KG1 (cell line): ENCODE results near the gene DIP2C.
"Not testable (repeated sequence)": the region's sequence is repeated elsewhere in the genome, so short reads cannot be mapped to it uniquely, and the experiment has no call there.

ENCODE experiments used
- DNase-seq: peaks from one replicate; lab custom pipeline; 2025; lab: John Stamatoyannopoulos, UW

The DIP2C gene

GRCh38 chr10:693506-693905 lies 4.0 kb upstream of the DIP2C start:
- DNase-seq: no peak

- no peak for DNase-seq
Observed at GRCh38 chr10:692682-693351, 3.3 kb upstream of the DIP2C start.

DNA sequence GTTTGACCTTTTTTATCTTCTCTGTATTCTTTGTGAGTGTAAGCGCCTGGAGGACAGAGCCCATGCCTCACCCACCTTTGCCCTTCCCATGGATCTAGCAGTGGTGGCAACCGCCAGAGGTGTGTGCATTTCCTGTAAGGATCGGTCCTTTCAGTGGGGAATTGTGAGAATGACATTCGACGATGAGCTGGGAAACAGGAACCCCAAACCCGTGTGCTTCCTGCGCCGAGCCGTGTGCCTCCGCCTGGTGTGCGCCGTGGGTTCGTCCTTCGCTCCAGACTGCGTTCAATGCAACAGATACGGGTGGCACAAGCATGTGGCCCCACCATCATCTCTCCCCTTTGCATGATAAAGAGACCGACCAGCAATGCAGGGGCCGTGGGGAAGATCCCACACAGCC lies 1.7 kb upstream of the DIP2C start:
- DNase-seq: no peak

DNA sequence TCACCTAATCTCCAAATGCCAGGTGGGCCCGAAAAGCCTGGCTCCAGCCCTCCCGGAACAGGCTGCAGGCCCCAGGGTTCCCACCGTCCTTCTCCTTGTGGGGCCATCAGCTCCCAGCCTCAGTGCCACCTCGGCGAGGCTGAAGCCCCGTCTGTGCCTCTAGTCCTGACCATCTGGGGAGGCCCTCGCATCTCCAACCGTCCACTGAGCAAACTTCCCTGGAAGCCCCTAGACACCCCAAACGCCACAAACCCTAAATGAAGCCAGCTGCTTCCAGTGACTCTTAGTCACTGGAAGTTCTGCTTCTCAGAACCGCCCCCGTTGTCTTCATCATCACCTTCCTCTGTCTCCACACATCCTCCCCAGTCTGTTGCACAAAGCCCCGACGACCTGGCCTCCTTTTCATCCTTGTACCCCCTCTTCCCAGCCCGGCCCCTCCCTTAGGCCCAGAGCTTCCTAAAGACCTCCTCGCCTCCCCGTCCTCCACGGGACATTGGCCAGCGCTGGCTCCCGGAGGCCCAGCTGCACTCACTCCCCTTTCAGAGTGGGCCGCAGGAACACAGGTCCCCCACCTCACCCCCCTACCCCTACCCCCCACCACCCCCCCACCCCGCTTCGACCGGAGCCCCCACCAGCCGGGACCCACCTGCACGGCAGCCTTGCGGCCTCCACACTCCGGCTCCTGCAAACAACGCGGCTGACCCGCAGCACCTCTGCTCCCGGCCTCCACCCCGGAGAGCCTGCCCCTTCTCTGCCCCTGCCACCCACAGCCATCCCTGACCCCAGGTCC lies 1.1 kb upstream of the DIP2C start:
- no peak for DNase-seq

DNA sequence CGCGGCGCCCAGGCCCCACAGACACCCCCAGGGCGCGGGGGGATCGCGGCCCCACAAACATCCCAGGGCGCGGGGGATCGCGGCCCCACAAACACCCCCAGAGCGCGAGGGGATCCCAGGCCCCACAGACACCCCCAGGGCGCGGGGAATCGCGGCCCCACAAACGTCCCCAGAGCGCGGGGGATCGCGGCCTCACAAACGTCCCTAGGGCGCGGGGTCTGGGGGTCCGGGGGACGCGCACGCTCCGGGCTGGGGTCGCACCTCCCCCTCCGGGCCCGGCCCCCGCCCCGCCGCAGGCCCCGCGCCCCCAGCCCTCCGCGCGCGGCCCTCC lies 382 bp downstream of the DIP2C start:
- DNase-seq: no peak

DNA sequence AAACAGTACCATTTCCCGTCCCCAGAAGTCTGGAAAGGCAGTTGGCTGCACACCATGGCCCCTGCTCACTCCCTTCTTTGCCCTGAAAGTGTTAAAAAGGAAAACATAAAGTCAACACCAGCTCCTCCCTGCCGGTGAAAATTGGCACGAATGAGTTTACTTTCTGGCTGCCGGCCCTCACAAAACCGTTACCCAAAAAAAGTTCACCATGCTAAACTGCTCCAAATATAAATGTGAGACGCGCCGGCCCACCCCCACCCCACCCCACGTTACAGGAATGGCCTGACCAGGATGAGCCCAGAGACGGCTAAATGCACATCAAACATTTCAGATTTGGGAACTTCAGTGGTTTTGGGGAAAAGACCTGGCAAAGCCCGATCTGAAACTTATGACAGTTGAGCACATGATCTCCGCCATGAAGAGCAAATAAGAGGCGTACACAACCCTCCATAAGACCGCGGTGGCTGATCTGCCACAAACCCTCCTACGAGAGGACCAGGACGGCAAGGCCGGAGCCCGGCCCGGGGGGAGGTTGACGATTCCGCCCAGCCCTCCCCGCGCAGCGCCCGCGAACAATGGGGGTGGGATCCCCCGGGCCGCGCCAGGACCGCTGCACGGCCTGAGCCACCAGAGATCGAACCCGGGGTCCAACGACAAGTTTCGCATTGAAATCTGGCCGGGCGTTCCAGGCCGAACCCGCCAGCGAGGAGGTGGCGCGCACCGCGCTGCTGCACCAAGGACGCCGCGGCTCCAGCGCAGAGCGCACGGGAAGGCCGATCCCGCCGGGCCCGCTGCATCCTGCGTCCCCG lies 952 bp downstream of the DIP2C start:
- DNase-seq: no peak

DNA sequence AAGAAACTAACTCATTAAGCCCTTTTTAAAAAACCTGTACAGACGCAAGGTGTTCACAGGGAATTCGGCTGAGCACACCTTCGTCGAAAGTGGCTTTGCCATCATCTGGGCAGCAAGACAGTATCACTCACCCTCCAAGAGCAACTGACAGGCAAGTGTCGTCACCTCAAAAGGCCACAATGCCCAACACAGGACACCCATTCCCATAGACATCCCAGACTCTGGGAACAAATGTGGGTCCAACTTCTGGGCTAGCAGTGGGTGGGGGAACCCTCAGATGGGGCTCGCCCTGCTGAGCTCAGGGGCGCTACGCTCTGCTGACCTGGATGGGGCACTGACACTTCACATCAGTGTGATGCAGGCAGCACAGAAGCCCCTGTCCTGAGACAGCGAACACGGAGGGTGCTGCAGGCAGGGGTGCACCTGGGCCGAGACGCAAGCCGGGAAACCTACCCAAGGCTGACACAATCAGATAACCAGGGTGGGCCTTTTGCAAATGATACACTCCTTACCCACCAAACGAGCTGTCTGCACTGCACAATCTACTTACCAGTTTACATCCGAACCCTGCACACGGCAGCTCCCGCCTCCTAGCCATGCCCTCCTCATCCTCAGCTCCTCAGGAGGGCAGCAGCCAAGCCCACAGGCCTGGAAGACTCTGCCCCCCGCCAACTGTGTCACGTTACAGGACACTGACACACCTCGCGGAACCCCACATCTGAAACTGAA lies 1.7 kb downstream of the DIP2C start:
- no peak for DNase-seq

DNA sequence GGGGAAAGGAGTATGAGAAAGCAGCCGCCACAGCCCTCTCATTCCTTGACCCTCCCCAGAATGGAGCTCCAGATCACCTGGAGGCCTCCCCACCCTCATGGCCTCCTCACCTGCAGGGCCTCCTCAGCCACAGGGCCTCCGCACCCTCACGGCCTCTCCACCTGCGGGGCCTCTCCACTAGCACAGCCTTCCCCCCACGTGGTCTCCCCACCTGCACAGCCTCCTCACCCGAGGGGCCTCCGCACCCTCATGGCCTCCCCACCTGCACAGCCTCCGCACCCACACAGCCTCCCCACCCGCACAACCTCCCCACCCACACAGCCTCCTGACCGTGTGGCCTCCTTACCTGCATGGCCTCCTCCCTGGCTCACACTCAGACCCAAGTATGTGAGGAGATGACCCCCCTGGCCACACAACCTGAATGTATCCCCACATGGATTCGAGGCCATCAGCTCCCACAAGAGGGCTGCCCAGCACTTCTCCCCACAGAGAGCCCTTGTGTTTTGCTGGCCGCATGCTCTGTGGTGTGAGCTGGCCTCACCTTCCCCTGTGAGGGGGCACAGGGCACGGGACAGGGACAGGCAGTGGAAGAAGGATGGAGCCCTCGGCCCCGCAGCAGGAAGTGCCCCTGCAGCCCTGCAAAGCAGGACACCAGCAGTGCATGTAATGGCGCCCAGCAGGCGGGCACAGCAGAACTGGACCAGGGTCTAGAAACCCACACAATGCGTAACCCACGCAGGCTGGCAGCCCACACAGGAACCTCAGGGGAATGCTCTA lies 3.1 kb downstream of the DIP2C start:
- no peak for DNase-seq

GRCh38 chr10:685613-686012 lies 3.9 kb downstream of the DIP2C start:
- DNase-seq: no peak

- DNase-seq: no peak
Observed at GRCh38 chr10:683448-684071, 5.9 kb downstream of the DIP2C start.

DNA sequence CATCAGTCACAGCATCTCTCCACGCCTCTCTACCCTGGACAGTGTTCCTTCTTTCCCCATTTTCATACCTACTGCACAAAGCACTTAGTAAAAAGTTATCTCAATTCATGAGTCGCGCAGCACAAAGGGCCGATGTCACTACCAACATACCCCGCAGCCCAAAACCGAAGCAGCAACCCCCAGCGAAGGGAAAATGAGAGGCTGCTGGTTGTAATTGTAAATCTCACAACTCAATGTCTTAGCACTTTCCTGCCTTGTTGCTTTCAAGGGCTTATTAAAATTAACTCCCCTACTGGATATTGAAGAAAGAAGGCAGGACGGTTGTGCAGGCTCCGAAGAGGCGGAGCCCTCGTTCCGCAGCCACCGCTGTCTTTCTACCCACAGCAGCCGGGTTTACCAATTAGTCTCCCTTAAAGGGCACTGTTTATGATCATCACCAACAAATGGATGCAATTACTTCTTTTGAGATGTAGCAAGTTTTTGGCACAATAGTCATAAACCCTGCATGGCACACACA lies 6.5 kb downstream of the DIP2C start:
- DNase-seq: no peak

DNA sequence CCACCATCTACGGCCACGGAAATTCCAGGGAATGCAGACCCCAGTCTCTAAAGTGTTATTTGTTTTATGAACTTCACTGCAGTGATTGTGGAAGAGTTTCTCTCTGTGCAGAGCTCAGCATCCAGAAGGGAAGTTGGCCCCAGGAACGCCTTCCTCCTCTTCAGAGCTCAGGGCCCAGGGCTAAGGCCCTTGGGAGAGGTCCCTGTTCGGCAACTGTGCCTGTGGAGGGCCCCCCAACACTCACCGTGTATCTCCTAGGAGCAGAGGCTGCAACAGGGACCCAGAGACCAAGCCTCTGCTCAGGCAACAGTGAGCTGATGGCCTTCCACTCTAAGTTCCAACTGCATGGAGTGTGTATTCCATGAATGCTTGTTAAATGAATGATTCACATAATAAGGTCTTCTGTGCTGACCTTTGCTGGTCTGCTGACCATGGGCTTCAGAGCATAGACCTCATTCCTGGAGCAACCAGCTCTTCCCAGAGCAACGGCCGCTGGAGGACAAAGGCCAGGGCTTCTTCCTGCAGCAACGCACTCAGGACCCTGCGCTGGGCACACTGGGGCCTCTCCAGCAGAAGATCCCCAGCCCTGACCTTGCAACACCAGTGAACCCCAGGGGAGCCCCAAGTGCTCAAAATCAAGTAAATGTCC lies 7.7 kb downstream of the DIP2C start:
- DNase-seq: no peak

DNA sequence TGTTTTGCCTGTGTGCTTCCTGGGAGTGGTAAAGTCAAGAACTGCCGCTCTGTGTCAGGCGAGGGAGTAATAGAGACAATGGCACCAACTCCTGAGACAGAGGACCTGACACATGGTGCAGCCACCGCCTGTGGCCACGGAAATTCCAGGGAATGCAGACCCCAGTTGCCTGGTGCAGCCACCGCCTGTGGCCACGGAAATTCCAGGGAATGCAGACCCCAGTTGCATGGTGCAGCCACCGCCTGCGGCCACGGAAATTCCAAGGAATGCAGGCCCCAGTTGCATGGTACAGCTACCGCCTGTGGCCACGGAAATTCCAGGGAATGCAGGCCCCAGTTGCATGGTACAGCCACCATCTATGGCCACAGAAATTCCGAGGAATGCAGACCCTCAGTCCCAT lies 8.7 kb downstream of the DIP2C start:
- DNase-seq: no peak

- DNase-seq: no peak
Observed at GRCh38 chr10:680146-680545, 9.3 kb downstream of the DIP2C start.

DNA sequence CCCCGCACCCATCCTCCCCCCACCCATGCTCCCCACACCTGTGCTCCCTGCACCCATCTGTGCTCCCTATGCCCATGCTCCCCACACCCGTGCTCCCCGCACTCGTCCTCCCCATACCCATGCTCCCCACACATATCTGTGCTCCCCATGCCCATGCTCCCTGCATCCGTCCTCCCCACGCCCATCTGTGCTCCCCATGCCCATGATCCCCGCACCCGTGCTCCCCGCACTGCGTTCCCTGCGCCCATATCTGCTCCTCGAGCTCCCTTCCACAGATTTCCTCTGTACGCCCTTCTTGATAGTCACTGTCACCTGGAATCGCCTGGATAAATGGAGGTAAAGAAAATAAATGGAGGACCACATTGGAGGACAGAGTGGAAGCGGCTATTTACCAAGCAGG lies 9.9 kb downstream of the DIP2C start:
- no peak for DNase-seq

DNA sequence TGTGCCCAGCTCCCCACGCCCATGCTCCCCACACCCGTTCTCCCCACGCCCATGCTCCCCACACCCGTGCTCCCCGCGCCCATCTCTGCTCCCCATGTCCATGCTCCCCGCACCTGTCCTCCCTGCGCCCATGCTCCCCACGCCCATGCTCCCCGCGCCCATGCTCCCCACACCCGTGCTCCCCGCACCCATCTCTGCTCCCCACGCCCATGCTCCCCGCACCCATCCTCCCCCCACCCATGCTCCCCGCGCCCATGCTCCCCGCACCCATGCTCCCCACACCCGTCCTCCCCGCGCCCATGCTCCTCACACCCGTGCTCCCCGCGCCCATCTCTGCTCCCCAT lies 10.8 kb downstream of the DIP2C start:
- DNase-seq: not testable (repeated sequence)

- DNase-seq: no peak
Observed at GRCh38 chr10:677750-678661, 11.5 kb downstream of the DIP2C start.

GRCh38 chr10:677038-677437 lies 12.4 kb downstream of the DIP2C start:
- no peak for DNase-seq

DNA sequence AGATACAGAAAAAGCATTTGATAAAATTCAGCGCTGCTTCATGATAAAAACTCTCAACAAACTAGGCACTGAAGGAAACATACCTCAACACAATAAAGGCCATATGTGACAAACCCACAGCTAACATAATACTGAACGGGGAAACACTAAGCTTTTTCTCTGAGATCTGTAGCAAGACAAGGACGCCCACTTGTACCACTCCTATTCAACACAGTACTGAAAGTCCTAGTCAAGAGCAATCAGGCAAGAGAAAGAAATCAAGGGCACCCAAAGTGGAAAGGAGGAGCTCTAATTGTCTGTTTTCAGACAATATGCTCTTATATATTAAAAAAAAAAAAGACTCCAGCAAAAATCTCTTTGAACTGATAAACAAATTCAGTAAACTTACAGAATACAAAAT lies 13.3 kb downstream of the DIP2C start:
- DNase-seq: no peak
